ENCODE data around the gene PTMS.

GRCh38 chr12:6773590-6774351 lies 7.6 kb downstream of the PTMS start:
- TF ChIP-seq, protein P1, sequence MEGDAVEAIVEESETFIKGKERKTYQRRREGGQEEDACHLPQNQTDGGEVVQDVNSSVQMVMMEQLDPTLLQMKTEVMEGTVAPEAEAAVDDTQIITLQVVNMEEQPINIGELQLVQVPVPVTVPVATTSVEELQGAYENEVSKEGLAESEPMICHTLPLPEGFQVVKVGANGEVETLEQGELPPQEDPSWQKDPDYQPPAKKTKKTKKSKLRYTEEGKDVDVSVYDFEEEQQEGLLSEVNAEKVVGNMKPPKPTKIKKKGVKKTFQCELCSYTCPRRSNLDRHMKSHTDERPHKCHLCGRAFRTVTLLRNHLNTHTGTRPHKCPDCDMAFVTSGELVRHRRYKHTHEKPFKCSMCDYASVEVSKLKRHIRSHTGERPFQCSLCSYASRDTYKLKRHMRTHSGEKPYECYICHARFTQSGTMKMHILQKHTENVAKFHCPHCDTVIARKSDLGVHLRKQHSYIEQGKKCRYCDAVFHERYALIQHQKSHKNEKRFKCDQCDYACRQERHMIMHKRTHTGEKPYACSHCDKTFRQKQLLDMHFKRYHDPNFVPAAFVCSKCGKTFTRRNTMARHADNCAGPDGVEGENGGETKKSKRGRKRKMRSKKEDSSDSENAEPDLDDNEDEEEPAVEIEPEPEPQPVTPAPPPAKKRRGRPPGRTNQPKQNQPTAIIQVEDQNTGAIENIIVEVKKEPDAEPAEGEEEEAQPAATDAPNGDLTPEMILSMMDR (IDR thresholded peaks at IDR 0.05): no peak
- no peak for TF ChIP-seq POLR2A (IDR thresholded peaks at IDR 0.05)
